Smooth muscle cell (in vitro differentiated cells): Measurements from ENCODE around the gene CMTM6. TPM values are rescaled to one million over a fixed set of nuclear protein-coding genes. Genes with fewer than 3 reads are reported as not detected.

ENCODE experiments used
- DNase-seq: peaks from one replicate; lab custom pipeline; 2025; ENCODE audit not compliant: unreplicated experiment; lab: John Stamatoyannopoulos, UW
- H2AFZ ChIP-seq: fragments of 200-600 bp; sonication (generic); 2 replicates; pipeline ENCODE4 v1.6.0; 2016; ENCODE audit warnings: antibody characterized with exemption, low read depth, mild to moderate bottlenecking
- H3F3A ChIP-seq: fragments of 200-600 bp; sonication (generic); 2 replicates; pipeline ENCODE4 v1.6.0; 2017; ENCODE audit warnings: antibody characterized with exemption, low read depth
- H3K27ac ChIP-seq: fragments of 200-600 bp; sonication (generic); 2 replicates; pipeline ENCODE4 v1.5.1; 2016; ENCODE audit warnings: low read depth, mild to moderate bottlenecking
- H3K27me3 ChIP-seq: fragments of 200-600 bp; sonication (generic); 2 replicates; pipeline ENCODE4 v1.6.1; 2016; ENCODE audit warnings: low read depth, mild to moderate bottlenecking
- H3K36me3 ChIP-seq: fragments of 200-600 bp; sonication (generic); 2 replicates; pipeline ENCODE4 v1.5.1; 2016; ENCODE audit warnings: low read depth
- H3K4me1 ChIP-seq: fragments of 200-600 bp; sonication (generic); 2 replicates; pipeline ENCODE4 v1.5.1; 2016; ENCODE audit warnings: low read depth
- H3K4me2 ChIP-seq: fragments of 200-600 bp; sonication (generic); 2 replicates; pipeline ENCODE4 v1.6.0; 2016; ENCODE audit warnings: mild to moderate bottlenecking
- H3K4me3 ChIP-seq: fragments of 200-600 bp; sonication (generic); 2 replicates; pipeline ENCODE4 v1.5.1; 2016; ENCODE audit warnings: mild to moderate bottlenecking
- H3K79me2 ChIP-seq: fragments of 200-600 bp; sonication (generic); 2 replicates; pipeline ENCODE4 v1.6.0; 2016; ENCODE audit warnings: low read depth, mild to moderate bottlenecking
- H3K9ac ChIP-seq: fragments of 200-600 bp; sonication (generic); 2 replicates; pipeline ENCODE4 v1.6.0; 2016; ENCODE audit warnings: low read depth
- H3K9me3 ChIP-seq: fragments of 200-600 bp; sonication (generic); replicated peaks from 2 replicates; pipeline ENCODE4 v1.5.1; 2016; ENCODE audit warnings: low read depth
- H4K20me1 ChIP-seq: fragments of 200-600 bp; sonication (generic); 2 replicates; pipeline ENCODE4 v1.6.0; 2016; ENCODE audit warnings: low read depth
- CTCF ChIP-seq: fragments of 200-600 bp; sonication (generic); IDR thresholded peaks from 2 replicates; pipeline ENCODE4 v1.5.1; 2017; ENCODE audit warnings: borderline replicate concordance, mild to moderate bottlenecking, antibody characterized with exemption; ENCODE audit not compliant: insufficient read depth, poor library complexity, severe bottlenecking
- WGBS: methylation state at CpG from one replicate; pipeline ENCODE4 v1.1.7; 2016; ENCODE audit warnings: low lambda C conversion rate; 5-methylcytosine and 5-hydroxymethylcytosine counted together
- polyA plus RNA-seq: library from polyadenylated mRNA; unstranded; fragments of >200 nt; fragmentation: Nextera tagmentation; extraction: Ambion mirVana; gene quantifications from 2 replicates; pipeline ENCODE4 v1.2.1, GENCODE V29; 2016
- total RNA-seq: library from RNA; depleted of rRNA; stranded (reverse); fragments of >200 nt; gene quantifications from 2 replicates; pipeline ENCODE4 v1.2.3, GENCODE V29; 2014

The CMTM6 gene
- total and polyA plus RNA-seq, 2 experiments from 2014 or later, result 110 to 148 TPM

GRCh38 chr3:32438596-32439344, 63.9 kb downstream of the CMTM6 start:
- TF ChIP-seq CTCF, result no peak
- no peaks in the 10 kb centered on the region for H3K9me3 ChIP-seq
- H3K4me1 ChIP-seq, result no peaks in the 10 kb centered on the region
- no peak overlapping the region for H3K4me2 ChIP-seq
- H3K79me2 ChIP-seq, result peaks cover 8% of the 10 kb centered on the region
- H3K27me3 ChIP-seq, result no peaks in the 10 kb centered on the region
- no peak overlapping the region for H3K9ac ChIP-seq
- no peak overlapping the region for H3K4me3 ChIP-seq
- DNase-seq, result no peak
- no peaks in the 10 kb centered on the region for H4K20me1 ChIP-seq
- 79% methylated on average over 10 of the region's 10 CpGs for WGBS
- H3K36me3 ChIP-seq, result no peaks in the 10 kb centered on the region
- H3K27ac ChIP-seq, result no peak overlapping the region
- H2AFZ ChIP-seq, result no peak overlapping the region
- H3F3A ChIP-seq, result no peaks in the 10 kb centered on the region

GRCh38 chr3:32437896-32438295, 64.8 kb downstream of the CMTM6 start:
- TF ChIP-seq CTCF, result no peak
- no peaks in the 10 kb centered on the region for H3K4me1 ChIP-seq
- DNase-seq, result no peak
- H3F3A ChIP-seq, result no peaks in the 10 kb centered on the region
- no peaks in the 10 kb centered on the region for H3K9me3 ChIP-seq
- no peak overlapping the region for H3K4me3 ChIP-seq
- peaks cover 8% of the 10 kb centered on the region for H3K79me2 ChIP-seq
- H4K20me1 ChIP-seq, result peaks cover 4% of the 10 kb centered on the region
- H3K27me3 ChIP-seq, result no peaks in the 10 kb centered on the region
- H3K9ac ChIP-seq, result no peak overlapping the region
- no peaks in the 10 kb centered on the region for H3K36me3 ChIP-seq
- H3K4me2 ChIP-seq, result no peak overlapping the region
- H3K27ac ChIP-seq, result no peak overlapping the region
- H2AFZ ChIP-seq, result no peak overlapping the region
- WGBS, result 94% methylated on average over 7 of the region's 7 CpGs

GRCh38 chr3:32436816-32437189, 65.8 kb downstream of the CMTM6 start:
- no peak overlapping the region for H3K27ac ChIP-seq
- H3K9ac ChIP-seq, result no peak overlapping the region
- H3F3A ChIP-seq, result no peaks in the 10 kb centered on the region
- no peaks in the 10 kb centered on the region for H3K27me3 ChIP-seq
- peaks cover 5% of the 10 kb centered on the region for H4K20me1 ChIP-seq
- no peak overlapping the region for H2AFZ ChIP-seq
- TF ChIP-seq CTCF, result no peak
- no peaks in the 10 kb centered on the region for H3K36me3 ChIP-seq
- H3K9me3 ChIP-seq, result no peaks in the 10 kb centered on the region
- peaks cover 8% of the 10 kb centered on the region for H3K79me2 ChIP-seq
- WGBS, result 94% methylated on average over 4 of the region's 4 CpGs
- no peak overlapping the region for H3K4me2 ChIP-seq
- no peaks in the 10 kb centered on the region for H3K4me1 ChIP-seq
- DNase-seq, result no peak
- no peak overlapping the region for H3K4me3 ChIP-seq
